Breast epithelium (tissue), 4 donors: ENCODE measurements around the gene CAPN9. TPM values are rescaled to one million over a fixed set of nuclear protein-coding genes. Genes with fewer than 3 reads are reported as not detected.

ENCODE experiments used
- DNase-seq, 2 donors: peaks; one replicate each; pipeline ENCODE4 v3.0.0-alpha.2; 2019; ENCODE audit warnings: low spot score in 2 of 2
- H3K27ac ChIP-seq, 2 donors: fragments of 200-600 bp; sonication (generic) in 1 of 2; one replicate each; pipeline ENCODE4 v1.5.1; 2016 to 2019; ENCODE audit warnings: mild to moderate bottlenecking in 1 of 2
- H3K27me3 ChIP-seq, 2 donors: fragments of 200-600 bp; sonication (generic) in 1 of 2; one replicate each; pipeline versions ENCODE4 v1.5.1 to v1.6.0; 2017 to 2019; ENCODE audit warnings: control low read depth in 1 of 2, mild to moderate bottlenecking in 1 of 2
- H3K36me3 ChIP-seq: fragments of 200-600 bp; one replicate; pipeline ENCODE4 v1.5.1; 2019
- H3K4me1 ChIP-seq, 2 donors: fragments of 200-600 bp; sonication (generic); one replicate each; pipeline ENCODE4 v1.5.1; 2016 to 2019; ENCODE audit warnings: control low read depth in 1 of 2
- H3K4me3 ChIP-seq, 3 donors: fragments of 200-600 bp; sonication (generic); 1 replicate in 2 of 3; 2 replicates in 1 of 3; pipeline ENCODE4 v1.5.1; 2016 to 2019; ENCODE audit warnings: mild to moderate bottlenecking in 3 of 3, moderate library complexity in 2 of 3
- H3K9me3 ChIP-seq, 2 donors: fragments of 200-600 bp; sonication (generic) in 1 of 2; one replicate each; pipeline ENCODE4 v1.5.1; 2016 to 2019; ENCODE audit warnings: control low read depth in 1 of 2
- CTCF ChIP-seq, 3 donors: fragments of 450-650 bp; IDR thresholded peaks; one replicate each; pipeline ENCODE4 v1.5.1; 2016 to 2017; ENCODE audit warnings: antibody characterized with exemption in 3 of 3, mild to moderate bottlenecking in 3 of 3, moderate library complexity in 3 of 3
- POLR2A ChIP-seq: fragments of 450-650 bp; IDR thresholded peaks from one replicate; pipeline ENCODE4 v1.6.1; 2016; ENCODE audit warnings: antibody characterized with exemption, mild to moderate bottlenecking, moderate library complexity
- POLR2AphosphoS5 ChIP-seq, 3 donors: sonication (generic); formaldehyde crosslinking; IDR thresholded peaks; one replicate each; pipeline ENCODE4 v1.6.1; 2017; ENCODE audit warnings: antibody characterized with exemption in 3 of 3
- intact Hi-C: fragments of 100-400 bp; cut with DNase I; formaldehyde crosslinking; loops from one replicate; pipeline ENCODE4 v1.15.1; 2023; ENCODE audit warnings: low total_unique reads
- total RNA-seq, 3 donors: library from RNA; depleted of rRNA; stranded (reverse); fragments of >200 nt; gene quantifications; one replicate each; pipeline ENCODE4 v1.1.0, GENCODE V29; 2016

CAPN9 gene
- total RNA-seq, 3 donors from 2014 or later, result 2.3 TPM; not detected in 2

- TF ChIP-seq POLR2A (no peak), POLR2AphosphoS5 (IDR thresholded peaks at IDR 0.05) (no peak), CTCF (IDR thresholded peaks at IDR 0.05) (no peak)
- peaks cover 0 to 8% of the 10 kb centered on the region in 2 donors for H3K4me1 ChIP-seq
- H3K27ac ChIP-seq, result peak overlapping the region; percentile 73 to 81
- no peaks in the 10 kb centered on the region for H3K9me3 ChIP-seq
- H3K4me3 ChIP-seq, result no peak overlapping the region
- intact Hi-C loops, result no loop called here
- DNase-seq, result no peak
- H3K27me3 ChIP-seq, result no peaks in the 10 kb centered on the region
- no peaks in the 10 kb centered on the region for H3K36me3 ChIP-seq
These were observed 62.2 kb downstream of the CAPN9 start for GRCh38 chr1:230809256-230809990.

- H3K36me3 ChIP-seq, result no peaks in the 10 kb centered on the region
- TF ChIP-seq POLR2AphosphoS5 (IDR thresholded peaks at IDR 0.05) (no peak), POLR2A (no peak), CTCF (IDR thresholded peaks at IDR 0.05) (no peak)
- peaks cover 0 to 5% of the 10 kb centered on the region in 2 donors for H3K4me1 ChIP-seq
- H3K27ac ChIP-seq, result no peak overlapping the region
- no peak overlapping the region for H3K4me3 ChIP-seq
- no peak for DNase-seq
- intact Hi-C loops, result no loop called here
- no peaks in the 10 kb centered on the region for H3K9me3 ChIP-seq
- no peaks in the 10 kb centered on the region for H3K27me3 ChIP-seq
These were observed 65.4 kb downstream of the CAPN9 start for GRCh38 chr1:230812568-230812967.

GRCh38 chr1:230814949-230815692 lies 67.9 kb downstream of the CAPN9 start:
- Histone ChIP-seq H3K27me3 (no peaks in the 10 kb centered on the region), H3K9me3 (no peaks in the 10 kb centered on the region), H3K4me3 (no peak overlapping the region), H3K4me1 (no peaks in the 10 kb centered on the region), H3K36me3 (no peaks in the 10 kb centered on the region), H3K27ac (no peak overlapping the region)
- no peak for TF ChIP-seq POLR2A
- TF ChIP-seq CTCF (IDR thresholded peaks at IDR 0.05), result no peak
- TF ChIP-seq POLR2AphosphoS5 (IDR thresholded peaks at IDR 0.05), result no peak
- DNase-seq, result no peak
- intact Hi-C loops, result no loop called here

GRCh38 chr1:230816018-230816417 lies 68.8 kb downstream of the CAPN9 start:
- TF ChIP-seq POLR2AphosphoS5 (IDR thresholded peaks at IDR 0.05) (no peak), POLR2A (no peak), CTCF (IDR thresholded peaks at IDR 0.05) (no peak)
- Histone ChIP-seq H3K27ac (no peak overlapping the region), H3K27me3 (no peaks in the 10 kb centered on the region), H3K4me3 (no peak overlapping the region), H3K36me3 (no peaks in the 10 kb centered on the region), H3K4me1 (no peaks in the 10 kb centered on the region), H3K9me3 (no peaks in the 10 kb centered on the region)
- no peak for DNase-seq
- intact Hi-C loops, result no loop called here

GRCh38 chr1:230818367-230818766 lies 71.2 kb downstream of the CAPN9 start:
- Histone ChIP-seq H3K27me3 (no peaks in the 10 kb centered on the region), H3K9me3 (no peaks in the 10 kb centered on the region), H3K27ac (no peak overlapping the region), H3K36me3 (no peaks in the 10 kb centered on the region), H3K4me3 (no peak overlapping the region), H3K4me1 (no peaks in the 10 kb centered on the region)
- no peak for DNase-seq
- intact Hi-C loops, result no loop called here
- TF ChIP-seq CTCF (IDR thresholded peaks at IDR 0.05), result no peak
- TF ChIP-seq POLR2AphosphoS5 (IDR thresholded peaks at IDR 0.05), result no peak
- no peak for TF ChIP-seq POLR2A
